CD14-positive monocyte (primary cell): ENCODE measurements around the gene HS6ST1. TPM values are rescaled to one million over a fixed set of nuclear protein-coding genes. Genes with fewer than 3 reads are reported as not detected.

Experiments used
- DNase-seq, 3 donors: peaks; one replicate each; pipeline ENCODE4 v3.0.0-alpha.2; 2011 to 2022
- H2AFZ ChIP-seq: 2 replicates; pipeline ENCODE4 v1.6.0; 2012; ENCODE audit warnings: mild to moderate bottlenecking, low read depth, low read length, inconsistent platforms; ENCODE audit not compliant: insufficient read depth, poor library complexity, severe bottlenecking
- H3K27ac ChIP-seq, 2 donors: 1 replicate in 1 of 2; 2 replicates in 1 of 2; pipeline ENCODE4 v1.5.1; 2012 to 2013; ENCODE audit warnings: low read length in 2 of 2, control low read depth in 1 of 2, inconsistent platforms in 1 of 2, low read depth in 1 of 2, mild to moderate bottlenecking in 1 of 2
- H3K27me3 ChIP-seq, 2 donors: one replicate each; pipeline versions ENCODE4 v1.6.0 to v1.6.1; 2011 to 2013; ENCODE audit warnings: low read length in 2 of 2; ENCODE audit not compliant: control insufficient read depth in 2 of 2, insufficient read depth in 2 of 2
- H3K36me3 ChIP-seq, 2 donors: replicated peaks in 1 of 2; 1 replicate in 1 of 2; 2 replicates in 1 of 2; pipeline versions ENCODE4 v1.5.1 to v1.6.1; 2012 to 2013; ENCODE audit warnings: low read length in 2 of 2, control low read depth in 1 of 2, inconsistent platforms in 1 of 2, mild to moderate bottlenecking in 1 of 2; ENCODE audit not compliant: insufficient read depth in 2 of 2, control insufficient read depth in 1 of 2
- H3K4me1 ChIP-seq, 2 donors: 1 replicate in 1 of 2; 2 replicates in 1 of 2; pipeline versions ENCODE4 v1.5.1 to v1.6.1; 2012 to 2013; ENCODE audit warnings: low read length in 2 of 2, control low read depth in 1 of 2, inconsistent platforms in 1 of 2, mild to moderate bottlenecking in 1 of 2, moderate library complexity in 1 of 2; ENCODE audit not compliant: insufficient read depth in 2 of 2, control insufficient read depth in 1 of 2
- H3K4me2 ChIP-seq: replicated peaks from 2 replicates; pipeline ENCODE3; 2012; ENCODE audit warnings: low read length, moderate library complexity, mild to moderate bottlenecking; ENCODE audit not compliant: poor library complexity, severe bottlenecking; ENCODE audit errors: extremely low read depth
- H3K4me3 ChIP-seq, 3 experiments: fragments of 200-600 bp in 1 of 3; sonication (generic) in 1 of 3; replicated peaks in 1 of 3; 1 replicate in 2 of 3; 2 replicates in 1 of 3; pipeline ENCODE4 v1.5.1; 2011 to 2013; ENCODE audit warnings: low read length in 3 of 3, mild to moderate bottlenecking in 3 of 3, control low read depth in 2 of 3, low read depth in 2 of 3, inconsistent platforms in 1 of 3, moderate library complexity in 1 of 3
- H3K79me2 ChIP-seq: 2 replicates; pipeline ENCODE4 v1.6.0; 2012; ENCODE audit warnings: mild to moderate bottlenecking, control low read depth, inconsistent platforms, low read length, moderate library complexity; ENCODE audit not compliant: insufficient read depth
- H3K9ac ChIP-seq: 2 replicates; pipeline ENCODE4 v1.6.0; 2017; ENCODE audit warnings: low read length, mild to moderate bottlenecking; ENCODE audit not compliant: insufficient read depth, poor library complexity, severe bottlenecking
- H3K9me3 ChIP-seq, 2 donors: replicated peaks in 1 of 2; 1 replicate in 1 of 2; 2 replicates in 1 of 2; pipeline versions ENCODE4 v1.5.1 to v1.6.1; 2012 to 2013; ENCODE audit warnings: low read length in 2 of 2, control low read depth in 1 of 2; ENCODE audit not compliant: control insufficient read depth in 1 of 2, insufficient read depth in 1 of 2
- H4K20me1 ChIP-seq: 2 replicates; pipeline ENCODE4 v1.6.0; 2012; ENCODE audit warnings: mild to moderate bottlenecking, low read length, control low read depth, moderate library complexity; ENCODE audit not compliant: insufficient read depth
- H3K27ac Mint-ChIP-seq, 7 donors: one replicate each; pipeline ENCODE4 v1.8.0; 2020; ENCODE audit warnings: mild to moderate bottlenecking in 7 of 7, mixed read lengths in 7 of 7, moderate library complexity in 6 of 7, inconsistent platforms in 2 of 7
- H3K27me3 Mint-ChIP-seq, 3 donors: one replicate each; pipeline ENCODE4 v1.8.0; 2021 to 2022; ENCODE audit warnings: low read depth in 3 of 3, mild to moderate bottlenecking in 3 of 3, mixed read lengths in 3 of 3, moderate library complexity in 3 of 3, inconsistent platforms in 1 of 3
- H3K36me3 Mint-ChIP-seq, 2 donors: one replicate each; pipeline ENCODE4 v1.8.0; 2020; ENCODE audit warnings: mixed read lengths in 2 of 2, inconsistent platforms in 1 of 2, mild to moderate bottlenecking in 1 of 2
- H3K4me1 Mint-ChIP-seq: one replicate; pipeline ENCODE4 v1.8.0; 2020; ENCODE audit warnings: mild to moderate bottlenecking, mixed read lengths
- H3K4me3 Mint-ChIP-seq, 2 donors: one replicate each; pipeline ENCODE4 v1.8.0; 2020; ENCODE audit warnings: mild to moderate bottlenecking in 2 of 2, mixed read lengths in 2 of 2, moderate library complexity in 1 of 2
- H3K9me3 Mint-ChIP-seq, 7 donors: one replicate each; pipeline ENCODE4 v1.8.0; 2020 to 2022; ENCODE audit warnings: mixed read lengths in 7 of 7, mild to moderate bottlenecking in 6 of 7, moderate library complexity in 6 of 7, inconsistent platforms in 2 of 7
- CTCF ChIP-seq: fragments of 200-600 bp; IDR thresholded peaks from one replicate; pipeline ENCODE4 v1.8.0; 2022; ENCODE audit warnings: antibody characterized with exemption, mild to moderate bottlenecking
- WGBS: methylation state at CpG from one replicate; pipeline ENCODE4 v1.1.5; 2013; ENCODE audit warnings: missing lambda C conversion rate; ENCODE audit not compliant: insufficient coverage; 5-methylcytosine and 5-hydroxymethylcytosine counted together
- intact Hi-C, 2 donors: fragments of 100-400 bp; cut with micrococcal nuclease; formaldehyde crosslinking; loops; one replicate each; pipeline versions ENCODE4 v1.15.0 to v1.15.1; 2023
- polyA plus RNA-seq, 3 donors: library from polyadenylated mRNA; depleted of rRNA in 1 of 3; unstranded in 2 of 3; stranded (reverse) in 1 of 3; fragments of 300-500 nt in 2 of 3; fragments of >200 nt in 1 of 3; fragmentation: Illumina TruSeq in 2 of 3; gene quantifications; 1 replicate in 2 of 3; 2 replicates in 1 of 3; pipeline ENCODE4 v1.2.3, GENCODE V29; 2012 to 2021

The HS6ST1 gene
- polyA plus RNA-seq, 3 donors: 2.9 to 5.4 (median 4.0) TPM

GRCh38 chr2:128245813-128246212 lies 72.9 kb downstream of the HS6ST1 start:
- no peak overlapping the region for H3K9ac ChIP-seq
- H3K27ac ChIP-seq: no peak overlapping the region
- H2AFZ ChIP-seq: no peak overlapping the region
- no peaks in the 10 kb centered on the region for H3K36me3 Mint-ChIP-seq
- H3K4me1 Mint-ChIP-seq: no peaks in the 10 kb centered on the region
- H3K27me3 Mint-ChIP-seq: peaks cover 0 to 4% (median 0%) of the 10 kb centered on the region in 3 donors
- H3K4me1 ChIP-seq: no peaks in the 10 kb centered on the region
- H4K20me1 ChIP-seq: no peaks in the 10 kb centered on the region
- no peak for DNase-seq
- intact Hi-C loops: no loop called here
- H3K27ac Mint-ChIP-seq: no peak overlapping the region
- no peaks in the 10 kb centered on the region for H3K36me3 ChIP-seq
- H3K4me3 Mint-ChIP-seq: no peak overlapping the region
- H3K9me3 ChIP-seq: no peaks in the 10 kb centered on the region
- H3K27me3 ChIP-seq: no peaks in the 10 kb centered on the region
- H3K9me3 Mint-ChIP-seq: no peaks in the 10 kb centered on the region
- no peaks in the 10 kb centered on the region for H3K79me2 ChIP-seq
- H3K4me3 ChIP-seq: no peak overlapping the region
- no peak overlapping the region for H3K4me2 ChIP-seq
- no peak for TF ChIP-seq CTCF

- Mint-ChIP-seq H3K4me1 (no peaks in the 10 kb centered on the region), H3K4me3 (no peak overlapping the region), H3K36me3 (no peaks in the 10 kb centered on the region), H3K27ac (peak overlapping the region in 1 of 7 donors; percentile 11), H3K27me3 (peaks cover 0 to 4% (median 0%) of the 10 kb centered on the region in 3 donors), H3K9me3 (no peaks in the 10 kb centered on the region)
- Histone ChIP-seq H3K9me3 (no peaks in the 10 kb centered on the region), H3K27me3 (no peaks in the 10 kb centered on the region), H3K4me2 (no peak overlapping the region), H3K4me3 (no peak overlapping the region), H3K27ac (no peak overlapping the region), H4K20me1 (no peaks in the 10 kb centered on the region), H3K4me1 (no peaks in the 10 kb centered on the region), H2AFZ (no peak overlapping the region), H3K9ac (no peak overlapping the region), H3K79me2 (no peaks in the 10 kb centered on the region), H3K36me3 (no peaks in the 10 kb centered on the region)
- intact Hi-C loops: no loop called here
- 83% methylated on average over 1 of the region's 3 CpGs for WGBS
- TF ChIP-seq CTCF: no peak
- no peak for DNase-seq
These were observed 76.8 kb downstream of the HS6ST1 start for GRCh38 chr2:128241896-128242295.
